Measurements from ENCODE around the gene EIF2D. TPM values are rescaled to one million over a fixed set of nuclear protein-coding genes. Genes with fewer than 3 reads are reported as not detected.

The EIF2D gene
- polyA plus RNA-seq, 2 donors = 34.1 to 34.3 TPM

- Histone ChIP-seq H3K4me1 (ENCODE audit: control insufficient read depth in 2 of 2, insufficient read depth in 2 of 2, low read length in 1 of 2) (peaks cover 0 to 10% of the 10 kb centered on the region in 2 donors), H3K9me3 (ENCODE audit: control insufficient read depth in 2 of 2, insufficient read depth in 1 of 2, low read depth in 1 of 2, low read length in 1 of 2) (no peaks in the 10 kb centered on the region), H3K27ac (ENCODE audit: low read depth in 2 of 2, low read length in 1 of 2) (no peak overlapping the region), H3K36me3 (ENCODE audit: control insufficient read depth in 2 of 2, insufficient read depth in 2 of 2, low read length in 1 of 2) (peaks cover 4 to 14% of the 10 kb centered on the region in 2 donors), H3K27me3 (ENCODE audit: control insufficient read depth in 1 of 2, insufficient read depth in 2 of 2, low read length in 2 of 2) (no peaks in the 10 kb centered on the region), H3K4me3 (ENCODE audit: low read depth in 1 of 2, low read length in 2 of 2) (no peak overlapping the region)
- 82 to 90% methylated on average over 4 of the region's 4 CpGs for WGBS, 2 donors
Measured at GRCh38 chr1:206566999-206567398, 45.3 kb downstream of the EIF2D start.

- Histone ChIP-seq H3K4me3 (ENCODE audit: low read depth in 1 of 2, low read length in 2 of 2) (no peak overlapping the region), H3K9me3 (ENCODE audit: control insufficient read depth in 2 of 2, insufficient read depth in 1 of 2, low read depth in 1 of 2, low read length in 1 of 2) (no peaks in the 10 kb centered on the region), H3K27me3 (ENCODE audit: control insufficient read depth in 1 of 2, insufficient read depth in 2 of 2, low read length in 2 of 2) (no peaks in the 10 kb centered on the region), H3K27ac (ENCODE audit: low read depth in 2 of 2, low read length in 1 of 2) (no peak overlapping the region), H3K4me1 (ENCODE audit: control insufficient read depth in 2 of 2, insufficient read depth in 2 of 2, low read length in 1 of 2) (peaks cover 0 to 10% of the 10 kb centered on the region in 2 donors), H3K36me3 (ENCODE audit: control insufficient read depth in 2 of 2, insufficient read depth in 2 of 2, low read length in 1 of 2) (peaks cover 4 to 14% of the 10 kb centered on the region in 2 donors)
- WGBS, 2 donors = 78 to 86% methylated on average over 4 of the region's 4 CpGs
Measured at GRCh38 chr1:206565995-206566394, 46.3 kb downstream of the EIF2D start.

GRCh38 chr1:206563367-206564207 is 48.7 kb downstream of the EIF2D start:
- no peak overlapping the region for H3K4me3 ChIP-seq (ENCODE audit: low read depth in 1 of 2, low read length in 2 of 2)
- peaks cover 3 to 10% of the 10 kb centered on the region in 2 donors for H3K4me1 ChIP-seq (ENCODE audit: control insufficient read depth in 2 of 2, insufficient read depth in 2 of 2, low read length in 1 of 2)
- no peaks in the 10 kb centered on the region for H3K9me3 ChIP-seq (ENCODE audit: control insufficient read depth in 2 of 2, insufficient read depth in 1 of 2, low read depth in 1 of 2, low read length in 1 of 2)
- H3K36me3 ChIP-seq (ENCODE audit: control insufficient read depth in 2 of 2, insufficient read depth in 2 of 2, low read length in 1 of 2) = peaks cover 4 to 9% of the 10 kb centered on the region in 2 donors
- 69 to 70% methylated on average over 1 of the region's 1 CpG for WGBS, 2 donors
- H3K27ac ChIP-seq (ENCODE audit: low read depth in 2 of 2, low read length in 1 of 2) = peak overlapping the region in 1 of 2 donors; percentile 7
- H3K27me3 ChIP-seq (ENCODE audit: control insufficient read depth in 1 of 2, insufficient read depth in 2 of 2, low read length in 2 of 2) = no peaks in the 10 kb centered on the region

GRCh38 chr1:206560007-206560716 is 52.1 kb downstream of the EIF2D start:
- H3K36me3 ChIP-seq (ENCODE audit: control insufficient read depth in 2 of 2, insufficient read depth in 2 of 2, low read length in 1 of 2) = peaks cover 0 to 7% of the 10 kb centered on the region in 2 donors
- H3K27ac ChIP-seq (ENCODE audit: low read depth in 2 of 2, low read length in 1 of 2) = peak overlapping the region in 1 of 2 donors; percentile 38
- no peaks in the 10 kb centered on the region for H3K9me3 ChIP-seq (ENCODE audit: control insufficient read depth in 2 of 2, insufficient read depth in 1 of 2, low read depth in 1 of 2, low read length in 1 of 2)
- peaks cover 6 to 16% of the 10 kb centered on the region in 2 donors for H3K4me1 ChIP-seq (ENCODE audit: control insufficient read depth in 2 of 2, insufficient read depth in 2 of 2, low read length in 1 of 2)
- H3K27me3 ChIP-seq (ENCODE audit: control insufficient read depth in 1 of 2, insufficient read depth in 2 of 2, low read length in 2 of 2) = no peaks in the 10 kb centered on the region
- no peak overlapping the region for H3K4me3 ChIP-seq (ENCODE audit: low read depth in 1 of 2, low read length in 2 of 2)
- 61 to 65% methylated on average over 10 of the region's 10 CpGs for WGBS, 2 donors

- Histone ChIP-seq H3K27me3 (ENCODE audit: control insufficient read depth in 1 of 2, insufficient read depth in 2 of 2, low read length in 2 of 2) (no peaks in the 10 kb centered on the region), H3K9me3 (ENCODE audit: control insufficient read depth in 2 of 2, insufficient read depth in 1 of 2, low read depth in 1 of 2, low read length in 1 of 2) (no peaks in the 10 kb centered on the region), H3K4me1 (ENCODE audit: control insufficient read depth in 2 of 2, insufficient read depth in 2 of 2, low read length in 1 of 2) (peaks cover 6 to 16% of the 10 kb centered on the region in 2 donors), H3K36me3 (ENCODE audit: control insufficient read depth in 2 of 2, insufficient read depth in 2 of 2, low read length in 1 of 2) (peaks cover 0 to 5% of the 10 kb centered on the region in 2 donors), H3K4me3 (ENCODE audit: low read depth in 1 of 2, low read length in 2 of 2) (no peak overlapping the region), H3K27ac (ENCODE audit: low read depth in 2 of 2, low read length in 1 of 2) (peak overlapping the region in 1 of 2 donors; percentile 56)
- WGBS, 2 donors = 72 to 74% methylated on average over 5 of the region's 5 CpGs
Measured at GRCh38 chr1:206559672-206559995, 52.6 kb downstream of the EIF2D start.

GRCh38 chr1:206558794-206559671 is 53.2 kb downstream of the EIF2D start:
- Histone ChIP-seq H3K27me3 (ENCODE audit: control insufficient read depth in 1 of 2, insufficient read depth in 2 of 2, low read length in 2 of 2) (no peaks in the 10 kb centered on the region), H3K9me3 (ENCODE audit: control insufficient read depth in 2 of 2, insufficient read depth in 1 of 2, low read depth in 1 of 2, low read length in 1 of 2) (no peaks in the 10 kb centered on the region), H3K36me3 (ENCODE audit: control insufficient read depth in 2 of 2, insufficient read depth in 2 of 2, low read length in 1 of 2) (peaks cover 0 to 2% of the 10 kb centered on the region in 2 donors), H3K4me3 (ENCODE audit: low read depth in 1 of 2, low read length in 2 of 2) (peak overlapping the region in 1 of 2 donors; percentile 55), H3K27ac (ENCODE audit: low read depth in 2 of 2, low read length in 1 of 2) (peak overlapping the region; percentile 36 to 38), H3K4me1 (ENCODE audit: control insufficient read depth in 2 of 2, insufficient read depth in 2 of 2, low read length in 1 of 2) (peaks cover 6 to 15% of the 10 kb centered on the region in 2 donors)
- 62 to 75% methylated on average over 6 of the region's 6 CpGs for WGBS, 2 donors

GRCh38 chr1:206557636-206558473 is 54.4 kb downstream of the EIF2D start:
- 58 to 60% methylated on average over 14 of the region's 14 CpGs for WGBS, 2 donors
- Histone ChIP-seq H3K9me3 (ENCODE audit: control insufficient read depth in 2 of 2, insufficient read depth in 1 of 2, low read depth in 1 of 2, low read length in 1 of 2) (no peaks in the 10 kb centered on the region), H3K27me3 (ENCODE audit: control insufficient read depth in 1 of 2, insufficient read depth in 2 of 2, low read length in 2 of 2) (no peaks in the 10 kb centered on the region), H3K4me1 (ENCODE audit: control insufficient read depth in 2 of 2, insufficient read depth in 2 of 2, low read length in 1 of 2) (peaks cover 6 to 12% of the 10 kb centered on the region in 2 donors), H3K36me3 (ENCODE audit: control insufficient read depth in 2 of 2, insufficient read depth in 2 of 2, low read length in 1 of 2) (no peaks in the 10 kb centered on the region), H3K27ac (ENCODE audit: low read depth in 2 of 2, low read length in 1 of 2) (peak overlapping the region; percentile 67 to 72), H3K4me3 (ENCODE audit: low read depth in 1 of 2, low read length in 2 of 2) (peak overlapping the region; percentile 55 to 62)

- no peaks in the 10 kb centered on the region for H3K27me3 ChIP-seq (ENCODE audit: control insufficient read depth in 1 of 2, insufficient read depth in 2 of 2, low read length in 2 of 2)
- no peaks in the 10 kb centered on the region for H3K9me3 ChIP-seq (ENCODE audit: control insufficient read depth in 2 of 2, insufficient read depth in 1 of 2, low read depth in 1 of 2, low read length in 1 of 2)
- peak overlapping the region; percentile 67 to 72 for H3K27ac ChIP-seq (ENCODE audit: low read depth in 2 of 2, low read length in 1 of 2)
- H3K4me3 ChIP-seq (ENCODE audit: low read depth in 1 of 2, low read length in 2 of 2) = peak overlapping the region; percentile 55 to 62
- H3K36me3 ChIP-seq (ENCODE audit: control insufficient read depth in 2 of 2, insufficient read depth in 2 of 2, low read length in 1 of 2) = no peaks in the 10 kb centered on the region
- 0 to 1% methylated on average over 38 to 67 of the region's 67 CpGs for WGBS, 2 donors
- peaks cover 6 to 12% of the 10 kb centered on the region in 2 donors for H3K4me1 ChIP-seq (ENCODE audit: control insufficient read depth in 2 of 2, insufficient read depth in 2 of 2, low read length in 1 of 2)
Measured at GRCh38 chr1:206556750-206557635, 55.3 kb downstream of the EIF2D start.
